Naive B cell (primary cell): ENCODE measurements around the gene MLYCD. TPM values are rescaled to one million over a fixed set of nuclear protein-coding genes. Genes with fewer than 3 reads are reported as not detected.
"Not testable (repeated sequence)": the region's sequence is repeated elsewhere in the genome, so short reads cannot be mapped to it uniquely, and the experiment has no call there.

ENCODE experiments used
- ATAC-seq, 2 donors: fragments of 150-1000 bp; cut with Tn5 transposase; 2 replicates each; pipeline ENCODE4 v1.10.0; 2021; ENCODE audit warnings: low read depth in 2 of 2, mild to moderate bottlenecking in 2 of 2, moderate library complexity in 2 of 2
- DNase-seq: peaks from one replicate; pipeline ENCODE4 v3.0.0; 2022
- H3K27ac Mint-ChIP-seq, 6 donors: one replicate each; pipeline ENCODE4 v1.8.0; 2020 to 2022; ENCODE audit warnings: mild to moderate bottlenecking in 6 of 6, mixed read lengths in 6 of 6, moderate library complexity in 5 of 6, inconsistent platforms in 2 of 6
- H3K27me3 Mint-ChIP-seq, 3 donors: one replicate each; pipeline ENCODE4 v1.8.0; 2021 to 2022; ENCODE audit warnings: mixed read lengths in 3 of 3, mild to moderate bottlenecking in 1 of 3
- H3K36me3 Mint-ChIP-seq, 2 donors: one replicate each; pipeline ENCODE4 v1.8.0; 2020 to 2022; ENCODE audit warnings: mixed read lengths in 2 of 2, inconsistent platforms in 1 of 2, mild to moderate bottlenecking in 1 of 2
- H3K4me1 Mint-ChIP-seq, 3 donors: one replicate each; pipeline ENCODE4 v1.8.0; 2020 to 2022; ENCODE audit warnings: mixed read lengths in 3 of 3, inconsistent platforms in 1 of 3, mild to moderate bottlenecking in 1 of 3, moderate library complexity in 1 of 3
- H3K4me3 Mint-ChIP-seq, 8 donors: one replicate each; pipeline ENCODE4 v1.8.0; 2020 to 2022; ENCODE audit warnings: mild to moderate bottlenecking in 8 of 8, mixed read lengths in 8 of 8, moderate library complexity in 8 of 8, inconsistent platforms in 2 of 8
- H3K9me3 Mint-ChIP-seq, 7 donors: one replicate each; pipeline ENCODE4 v1.8.0; 2020 to 2022; ENCODE audit warnings: mixed read lengths in 7 of 7, mild to moderate bottlenecking in 5 of 7, inconsistent platforms in 2 of 7, moderate library complexity in 1 of 7
- polyA plus RNA-seq, 6 donors: library from polyadenylated mRNA; unstranded; fragments of 300-500 nt; fragmentation: Illumina TruSeq; gene quantifications; one replicate each; pipeline ENCODE4 v1.2.3, GENCODE V29; 2021; ENCODE audit warnings: low read depth in 6 of 6

The MLYCD gene
- polyA plus RNA-seq, 6 donors from 2014 or later: 0.15 to 2.4 (median 1.6) TPM

DNA sequence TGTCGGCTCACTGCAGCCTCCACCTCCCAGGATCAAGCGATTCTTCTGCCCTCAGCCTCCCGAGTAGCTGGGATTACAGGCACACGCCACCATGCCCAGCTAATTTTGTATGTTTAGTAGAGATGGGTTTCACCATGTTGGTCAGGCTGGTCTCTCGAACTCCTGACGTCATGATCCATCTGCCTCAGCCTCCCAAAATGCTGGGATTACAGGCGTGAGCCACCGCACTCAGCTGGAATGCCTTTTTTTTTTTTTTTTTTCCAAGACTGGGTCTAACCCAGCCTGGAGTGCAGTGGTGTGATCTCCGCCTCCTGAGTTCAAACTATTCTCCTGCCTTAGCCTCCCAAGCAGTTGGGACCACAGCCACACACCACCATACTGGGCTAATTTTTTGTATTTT lies 42.6 kb downstream of the MLYCD start:
- H3K9me3 Mint-ChIP-seq, H3K4me3 Mint-ChIP-seq, H3K27me3 Mint-ChIP-seq, DNase-seq, ATAC-seq, H3K36me3 Mint-ChIP-seq: not testable (repeated sequence)
- peak overlapping the region in 1 of 6 donors; percentile 53 for H3K27ac Mint-ChIP-seq
- peaks cover 3 to 11% (median 9%) of the 10 kb centered on the region in 3 donors for H3K4me1 Mint-ChIP-seq

DNA sequence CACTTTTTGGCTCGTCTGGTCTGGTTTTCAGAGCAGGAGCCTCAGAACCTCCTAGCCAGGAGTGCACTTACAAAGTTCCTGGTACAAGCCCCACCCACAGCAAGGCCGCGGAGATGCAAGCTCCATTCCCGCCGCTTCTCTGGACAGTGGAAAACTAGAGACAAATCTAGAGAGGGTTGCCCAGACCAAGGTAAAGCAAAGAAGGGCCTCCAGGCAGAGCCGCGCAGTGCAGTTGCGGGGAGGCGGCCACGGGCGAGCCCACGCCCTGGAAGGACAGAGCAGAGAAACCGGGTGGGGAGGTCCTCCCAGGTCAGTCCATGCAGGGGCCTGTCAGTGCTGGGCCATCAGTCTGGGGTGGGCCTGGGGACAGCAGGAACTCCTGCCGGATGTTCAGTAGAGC lies 43.2 kb downstream of the MLYCD start:
- H3K36me3 Mint-ChIP-seq: peaks cover 0 to 5% of the 10 kb centered on the region in 2 donors
- ATAC-seq (no peak), DNase-seq (no peak)
- H3K27ac Mint-ChIP-seq: peak overlapping the region in 1 of 6 donors; percentile 53
- no peak overlapping the region for H3K4me3 Mint-ChIP-seq
- H3K4me1 Mint-ChIP-seq: peaks cover 3 to 11% (median 9%) of the 10 kb centered on the region in 3 donors
- no peaks in the 10 kb centered on the region for H3K27me3 Mint-ChIP-seq
- H3K9me3 Mint-ChIP-seq: no peaks in the 10 kb centered on the region

DNA sequence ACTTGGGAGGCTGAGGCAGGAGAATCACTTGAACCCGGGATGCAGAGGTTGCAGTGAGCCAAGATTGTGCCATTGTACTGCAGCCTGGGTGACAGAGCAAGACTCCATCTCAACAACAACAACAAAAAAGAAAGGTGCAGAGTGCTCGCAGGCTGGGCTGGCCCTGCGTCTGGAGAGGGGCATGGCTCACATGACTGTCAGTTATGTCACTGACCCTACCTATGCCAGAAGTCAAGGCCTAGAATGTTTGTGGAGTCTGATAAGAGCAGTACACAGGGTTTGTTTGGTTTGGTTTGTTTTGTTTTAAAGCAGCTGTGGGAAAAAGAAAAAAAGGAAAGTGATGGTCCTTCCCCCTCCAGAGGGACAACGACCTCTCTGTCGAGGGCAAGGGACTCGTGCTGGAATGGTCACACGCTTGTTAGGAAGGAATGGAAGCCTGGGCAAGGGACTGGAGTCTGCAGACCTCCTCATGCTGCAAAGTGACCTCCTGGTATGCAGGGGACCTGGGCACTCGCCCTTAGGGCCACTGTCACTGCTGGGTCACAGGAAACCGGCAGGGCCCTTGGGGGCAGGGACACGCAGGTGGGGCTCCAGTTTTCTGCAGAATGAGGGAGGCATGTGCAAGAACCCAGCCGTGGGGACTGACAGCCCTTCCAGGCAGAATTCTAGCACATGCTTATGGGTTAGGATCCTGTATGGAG lies 44.0 kb downstream of the MLYCD start:
- Mint-ChIP-seq H3K27ac (peak overlapping the region in 2 of 6 donors; percentile 4 to 65), H3K27me3 (no peaks in the 10 kb centered on the region), H3K36me3 (no peaks in the 10 kb centered on the region), H3K4me3 (peak overlapping the region in 1 of 8 donors; percentile 48), H3K9me3 (no peaks in the 10 kb centered on the region), H3K4me1 (peaks cover 3 to 11% (median 9%) of the 10 kb centered on the region in 3 donors)
- ATAC-seq (no peak), DNase-seq (no peak)

DNA sequence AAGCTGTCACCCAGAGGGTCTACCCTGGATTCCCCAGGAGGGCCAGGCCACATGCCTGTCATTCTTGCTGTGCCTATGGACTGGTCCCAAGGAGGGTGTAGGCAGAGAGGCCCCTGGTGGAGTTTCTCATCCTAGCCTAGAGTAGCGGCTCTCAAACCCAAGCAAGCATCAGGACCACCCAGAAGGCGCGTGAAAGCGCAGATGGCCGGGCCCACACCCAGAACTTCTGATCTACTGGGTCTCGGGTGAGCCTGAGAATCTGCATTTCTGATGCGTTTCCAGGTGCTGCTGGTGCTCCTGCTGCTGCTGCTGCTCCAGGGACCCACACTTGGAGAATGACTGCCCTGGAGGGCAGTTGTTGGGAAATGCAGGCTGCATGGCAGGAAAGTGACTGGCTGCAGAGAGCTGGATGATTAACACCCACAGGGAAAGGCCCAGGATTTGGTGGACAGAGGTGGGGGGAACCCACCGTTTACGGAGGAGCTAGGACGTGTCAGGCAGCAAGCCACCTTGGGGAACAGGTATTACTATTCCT lies 44.7 kb downstream of the MLYCD start:
- Mint-ChIP-seq H3K27me3 (no peaks in the 10 kb centered on the region), H3K9me3 (no peaks in the 10 kb centered on the region), H3K27ac (peak overlapping the region in 1 of 6 donors; percentile 42), H3K4me1 (peaks cover 3 to 11% (median 9%) of the 10 kb centered on the region in 3 donors), H3K4me3 (no peak overlapping the region), H3K36me3 (no peaks in the 10 kb centered on the region)
- DNase-seq (no peak), ATAC-seq (no peak)

DNA sequence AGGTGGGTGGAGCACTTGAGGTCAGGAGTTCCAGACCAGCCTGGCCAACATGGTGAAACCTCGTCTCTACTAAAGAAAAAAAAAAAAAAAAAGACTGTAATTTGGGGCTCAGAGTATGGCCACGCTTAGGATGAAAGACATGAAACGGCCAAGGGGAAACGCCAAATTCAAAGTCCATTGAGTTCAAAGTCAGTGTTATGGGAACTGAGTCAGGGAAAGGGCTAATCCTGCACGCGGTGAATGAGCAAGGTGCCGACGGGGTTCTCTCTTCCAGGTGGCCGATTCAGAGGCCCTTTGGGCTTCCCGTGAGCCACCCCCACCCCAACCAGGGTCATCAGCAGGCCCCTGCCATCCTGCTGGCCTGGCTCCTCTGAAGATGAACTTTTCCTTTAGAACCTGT lies 46.7 kb downstream of the MLYCD start:
- Mint-ChIP-seq H3K27ac (no peak overlapping the region), H3K36me3 (no peaks in the 10 kb centered on the region), H3K4me1 (peaks cover under 1 to 6% (median 1%) of the 10 kb centered on the region in 3 donors), H3K4me3 (no peak overlapping the region), H3K27me3 (no peaks in the 10 kb centered on the region), H3K9me3 (no peaks in the 10 kb centered on the region)
- ATAC-seq (no peak), DNase-seq (no peak)

DNA sequence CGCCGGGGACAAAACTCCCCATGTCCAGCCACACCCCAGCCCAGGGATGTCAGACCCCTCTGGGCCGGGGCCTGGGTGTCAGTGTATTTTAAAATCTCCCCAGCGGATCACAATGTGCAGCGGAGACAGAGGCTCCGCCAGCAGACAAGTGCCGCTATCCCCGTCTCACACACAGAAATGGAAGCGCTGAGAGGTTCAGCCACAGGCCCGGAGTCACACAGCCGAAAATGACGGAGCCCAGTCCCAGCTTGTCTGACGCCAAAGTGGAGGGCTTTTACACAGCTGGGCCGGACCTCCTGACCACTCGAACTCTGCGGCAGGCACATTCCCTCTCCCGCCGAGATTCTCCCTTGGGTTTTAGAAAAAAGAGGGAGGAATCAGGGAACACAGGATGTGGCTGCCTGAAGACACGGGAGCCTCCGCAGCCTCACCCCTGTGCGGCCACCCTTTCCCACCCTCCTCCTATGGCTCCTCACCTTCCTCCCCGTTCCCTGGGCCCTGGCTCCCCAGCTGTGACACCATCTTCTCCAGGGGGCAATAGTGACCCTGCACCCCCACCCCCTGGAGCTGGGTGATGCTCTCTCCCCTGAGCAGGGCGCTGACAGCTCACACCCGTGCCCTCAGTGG lies 47.4 kb downstream of the MLYCD start:
- Mint-ChIP-seq H3K27me3 (no peaks in the 10 kb centered on the region), H3K4me1 (no peaks in the 10 kb centered on the region), H3K4me3 (no peak overlapping the region), H3K27ac (no peak overlapping the region), H3K9me3 (no peaks in the 10 kb centered on the region), H3K36me3 (no peaks in the 10 kb centered on the region)
- no peak for ATAC-seq
- DNase-seq: no peak

DNA sequence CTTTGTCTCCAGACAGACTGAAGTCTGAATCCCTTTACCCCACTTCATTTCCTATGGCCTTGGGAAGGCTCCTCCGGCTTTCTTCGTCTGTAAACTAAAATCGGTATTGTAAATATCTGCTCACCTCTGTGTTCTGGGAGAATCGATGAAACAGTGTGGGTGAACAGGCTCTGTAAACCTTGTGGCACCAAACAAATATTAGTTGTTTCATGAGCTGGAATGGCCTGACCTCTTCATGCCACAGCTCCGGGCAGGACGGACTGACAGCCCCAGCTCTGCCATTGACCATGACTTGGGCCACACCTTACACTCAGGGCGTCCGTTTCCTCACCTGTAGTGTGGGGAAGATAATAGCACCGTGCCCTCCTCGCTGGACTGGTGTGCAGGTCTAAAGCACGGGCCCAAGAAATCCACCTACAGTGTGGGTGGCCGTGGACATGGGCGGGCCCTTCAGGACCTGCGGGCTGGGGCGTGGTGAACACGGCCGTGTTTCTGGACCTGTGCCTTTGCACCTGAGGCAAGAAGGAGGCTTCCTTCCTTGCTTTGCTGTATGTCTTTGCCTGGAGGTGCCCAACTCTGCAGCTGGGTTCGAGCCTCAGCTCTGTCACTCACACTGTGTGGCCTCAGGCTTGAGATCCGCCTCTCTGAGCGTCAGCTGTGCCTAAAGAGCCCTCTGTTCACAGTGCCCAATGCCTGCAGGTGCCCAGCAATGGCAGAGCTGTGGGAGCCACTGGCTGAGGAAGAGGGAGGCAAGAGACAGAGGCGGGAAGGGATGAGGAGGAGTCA lies 48.1 kb downstream of the MLYCD start:
- no peaks in the 10 kb centered on the region for H3K9me3 Mint-ChIP-seq
- no peaks in the 10 kb centered on the region for H3K4me1 Mint-ChIP-seq
- H3K27me3 Mint-ChIP-seq: peaks cover 0 to under 1% (median 0%) of the 10 kb centered on the region in 3 donors
- ATAC-seq (no peak), DNase-seq (no peak)
- H3K27ac Mint-ChIP-seq: no peak overlapping the region
- H3K4me3 Mint-ChIP-seq: no peak overlapping the region
- no peaks in the 10 kb centered on the region for H3K36me3 Mint-ChIP-seq

DNA sequence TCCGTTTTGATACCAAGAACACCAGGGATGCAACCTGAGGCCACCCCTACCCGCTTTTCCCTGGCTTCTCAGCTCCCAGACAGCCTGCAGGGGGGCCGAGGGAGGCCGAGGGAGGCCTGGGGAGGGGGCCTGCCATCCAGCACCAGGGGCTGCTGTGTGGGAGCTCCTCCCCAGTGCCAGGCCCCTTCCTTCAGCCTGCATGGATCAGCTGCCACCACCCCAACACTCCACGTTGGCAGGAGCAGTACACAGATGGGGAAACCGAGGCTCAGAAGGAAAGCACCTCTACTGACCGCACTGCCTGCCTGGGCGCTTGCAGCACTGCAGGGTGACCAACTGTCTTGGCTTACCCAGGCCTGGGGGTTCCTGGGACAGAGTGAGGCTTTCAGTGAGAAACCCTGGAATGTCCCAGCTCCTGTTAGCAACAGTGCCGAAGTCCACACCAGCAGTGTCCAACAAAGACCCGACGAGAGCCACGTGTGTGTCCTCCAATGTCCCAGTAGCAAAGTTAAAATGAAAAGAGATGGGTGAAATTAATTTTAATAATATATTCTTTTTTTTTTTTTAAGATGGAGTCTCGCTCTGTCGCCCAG lies 48.8 kb downstream of the MLYCD start:
- no peak overlapping the region for H3K4me3 Mint-ChIP-seq
- no peaks in the 10 kb centered on the region for H3K9me3 Mint-ChIP-seq
- H3K36me3 Mint-ChIP-seq: no peaks in the 10 kb centered on the region
- H3K4me1 Mint-ChIP-seq: no peaks in the 10 kb centered on the region
- no peak overlapping the region for H3K27ac Mint-ChIP-seq
- DNase-seq (no peak), ATAC-seq (no peak)
- peaks cover 0 to 8% (median 0%) of the 10 kb centered on the region in 3 donors for H3K27me3 Mint-ChIP-seq

DNA sequence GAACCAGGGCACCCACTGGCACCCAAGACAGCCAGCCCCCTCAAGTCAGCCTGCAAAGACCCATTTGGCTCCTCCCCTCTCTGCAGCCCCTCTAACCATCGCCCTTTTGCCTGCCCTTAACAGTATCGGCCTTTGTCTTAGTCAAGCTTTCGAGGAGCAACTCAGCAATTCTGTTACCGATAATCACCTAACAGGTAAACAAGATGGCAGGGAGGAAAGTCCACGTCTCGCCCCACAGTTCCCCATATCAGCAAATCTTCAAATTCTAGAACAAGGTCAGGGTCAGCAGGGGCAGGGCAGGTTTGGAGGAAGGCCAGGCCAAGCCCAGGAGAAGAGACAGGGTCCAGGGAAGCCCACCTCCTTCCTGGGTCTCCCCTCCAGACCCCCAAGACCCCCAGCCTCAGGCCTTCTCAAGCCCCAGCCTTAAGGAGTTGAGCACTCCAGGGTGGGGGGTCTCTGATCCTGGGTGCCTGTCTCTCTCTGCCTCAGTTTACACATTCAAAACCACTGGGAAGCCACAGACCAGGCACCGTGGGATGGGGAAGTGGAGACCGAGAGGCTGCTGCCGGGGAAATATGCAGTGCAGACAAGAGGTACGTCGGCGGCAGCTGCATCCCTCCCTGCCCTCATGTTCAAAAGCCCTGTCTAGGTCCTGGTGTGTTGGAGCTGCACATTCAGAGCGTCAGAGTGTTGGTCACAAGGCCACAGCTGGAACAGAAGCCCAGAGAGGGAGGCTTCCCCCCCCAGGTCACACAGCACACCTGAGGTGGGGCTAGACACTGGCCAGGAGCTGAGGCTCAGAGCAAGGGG lies 50.2 kb downstream of the MLYCD start:
- Mint-ChIP-seq H3K4me3 (no peak overlapping the region), H3K27me3 (peaks cover 0 to 19% (median 4%) of the 10 kb centered on the region in 3 donors), H3K9me3 (no peaks in the 10 kb centered on the region), H3K36me3 (no peaks in the 10 kb centered on the region), H3K4me1 (peaks cover 2 to 8% (median 3%) of the 10 kb centered on the region in 3 donors), H3K27ac (peak overlapping the region in 1 of 6 donors; percentile 71)
- DNase-seq (no peak), ATAC-seq (no peak)

DNA sequence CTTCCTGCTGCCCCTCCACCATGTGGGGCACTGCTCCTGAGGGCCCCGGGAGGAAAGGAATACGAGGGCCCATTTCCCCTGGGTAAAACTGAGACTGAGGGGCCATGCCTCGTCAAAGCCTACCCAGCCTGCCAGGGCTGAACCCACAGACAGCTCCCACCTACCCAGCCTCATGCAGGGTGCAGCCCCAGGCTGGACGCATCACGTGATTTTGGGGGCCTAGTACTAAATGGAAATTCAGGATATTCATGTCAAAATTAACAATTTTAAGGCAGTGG lies 50.7 kb downstream of the MLYCD start:
- Mint-ChIP-seq H3K9me3 (no peaks in the 10 kb centered on the region), H3K27me3 (peaks cover under 1 to 25% (median 8%) of the 10 kb centered on the region in 3 donors), H3K4me3 (no peak overlapping the region), H3K4me1 (peaks cover 3 to 12% (median 7%) of the 10 kb centered on the region in 3 donors), H3K27ac (peak overlapping the region in 1 of 6 donors; percentile 71), H3K36me3 (no peaks in the 10 kb centered on the region)
- ATAC-seq (no peak), DNase-seq (no peak)

DNA sequence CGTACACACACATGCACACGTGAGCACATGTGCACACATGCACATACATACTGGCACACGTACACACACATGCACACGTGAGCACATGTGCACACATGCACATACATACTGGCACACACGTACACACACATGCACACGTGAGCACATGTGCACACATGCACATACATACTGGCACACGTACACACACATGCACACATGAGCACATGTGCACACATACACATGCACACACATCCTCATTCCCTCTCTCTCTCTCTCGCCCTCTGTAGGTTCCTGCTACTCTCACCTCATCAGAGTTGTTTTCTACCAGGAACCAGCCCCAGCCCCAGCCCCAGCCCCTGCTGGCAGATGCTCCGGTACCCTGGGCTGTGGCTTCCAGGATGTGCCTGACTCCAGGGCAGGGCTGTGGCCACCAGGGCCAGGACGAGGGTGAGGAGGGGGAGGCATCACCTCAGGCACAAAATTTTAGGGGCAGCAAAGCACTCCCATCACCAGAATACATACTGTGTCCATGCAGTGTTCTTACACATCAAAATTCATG lies 52.0 kb downstream of the MLYCD start:
- not testable (repeated sequence) for DNase-seq, H3K9me3 Mint-ChIP-seq, ATAC-seq, H3K4me3 Mint-ChIP-seq, H3K27ac Mint-ChIP-seq, H3K36me3 Mint-ChIP-seq
- Mint-ChIP-seq H3K4me1 (peaks cover 3 to 12% (median 7%) of the 10 kb centered on the region in 3 donors), H3K27me3 (peaks cover 8 to 37% (median 9%) of the 10 kb centered on the region in 3 donors)

DNA sequence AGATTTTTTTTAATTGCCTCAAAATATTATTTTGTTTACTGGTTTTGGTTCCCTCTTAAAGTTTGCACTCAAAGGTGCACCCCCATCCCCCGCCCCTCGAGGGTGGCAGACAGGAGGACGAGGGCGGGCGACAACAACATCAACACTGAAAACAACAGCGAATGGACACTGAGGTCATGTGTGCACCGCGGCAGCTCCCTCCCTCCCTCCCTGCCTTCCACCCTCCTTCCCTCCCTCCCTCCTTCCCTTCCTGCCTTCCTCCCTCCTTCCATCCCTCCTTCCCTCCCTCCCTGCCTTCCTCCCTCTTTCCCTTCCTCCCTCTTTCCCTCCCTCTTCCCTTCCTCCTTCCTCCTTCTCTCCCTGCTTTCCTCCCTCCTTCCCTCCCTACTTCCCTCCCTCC lies 52.6 kb downstream of the MLYCD start:
- ATAC-seq: no peak
- no peaks in the 10 kb centered on the region for H3K36me3 Mint-ChIP-seq
- H3K9me3 Mint-ChIP-seq: no peaks in the 10 kb centered on the region
- H3K4me3 Mint-ChIP-seq: no peak overlapping the region
- H3K27ac Mint-ChIP-seq: no peak overlapping the region
- H3K27me3 Mint-ChIP-seq: peaks cover 8 to 44% (median 9%) of the 10 kb centered on the region in 3 donors
- peaks cover 3 to 12% (median 7%) of the 10 kb centered on the region in 3 donors for H3K4me1 Mint-ChIP-seq
- DNase-seq: no peak
